ENCODE results near the gene MCC. TPM values are rescaled to one million over a fixed set of nuclear protein-coding genes. Genes with fewer than 3 reads are reported as not detected.
A peak's percentile ranks its signal among the peaks of the same experiment; 100 is the strongest.

Gene MCC
- total and polyA plus RNA-seq, 2 of the 4 experiments (the other 2 are of a cell fraction) = 5.0 to 20.6 TPM

DNA sequence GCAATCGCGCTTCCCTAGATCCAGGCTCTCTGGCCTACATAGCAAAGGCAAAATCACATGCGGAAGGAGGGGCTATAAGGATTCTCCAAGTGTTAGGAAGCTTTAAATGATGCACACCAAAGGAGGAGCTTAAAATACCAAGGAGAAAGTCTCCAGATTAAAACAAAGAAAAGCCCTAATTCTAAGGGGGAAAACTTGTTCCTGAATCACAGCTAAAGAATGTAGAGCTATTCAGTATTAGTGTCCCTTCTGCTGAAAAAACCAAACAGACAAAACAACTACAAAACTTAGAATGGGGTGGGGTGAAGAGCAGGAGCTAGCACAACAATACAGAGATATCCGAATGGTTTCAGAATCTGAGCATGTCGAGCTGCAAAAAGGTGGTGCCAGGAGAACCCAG, 297.9 kb downstream of the MCC start:
- intact Hi-C loops (cut with micrococcal nuclease) = no loop called here
- ChIA-PET CTCF (interaction anchor here (0.7 kb wide), 2 partner anchors 14 to 55 kb away, joined by 3 read pairs; no protein-coding TSS in a partner anchor), POLR2A (ENCODE audit: unreplicated experiment) (no interaction called here)
- Histone ChIP-seq H2BK15ac (ENCODE audit: low read depth, low read length) (peak overlapping the region; percentile 29; the same call in 1 of the 3 replicates), H4K5ac (ENCODE audit: low read depth, low read length) (no peak overlapping the region), H2BK20ac (ENCODE audit: low read depth, low read length) (no peak overlapping the region; the same call in none of the 2 replicates), H3K14ac (replicated peaks; ENCODE audit: low read depth, low read length) (peak overlapping the region; percentile 30; the same call in 1 of the 2 replicates), H3K4me2 (ENCODE audit: low read depth, low read length) (no peak overlapping the region), H2AFZ (replicated peaks; ENCODE audit: low read length, poor library complexity) (peak overlapping the region; percentile 37), H3K4me1 (ENCODE audit: control insufficient read depth, insufficient read depth, low read length) (peaks cover 2% of the 10 kb centered on the region; the same call in 1 of the 2 replicates), H3K56ac (ENCODE audit: extremely low read depth, insufficient read depth, low read length) (no peak overlapping the region), H3K79me1 (ENCODE audit: low read depth in 1 of 2, low read length in 2 of 2) (peaks cover 14 to 19% of the 10 kb centered on the region in 2 experiments; a peak in 3 of 4 replicates), H2AK9ac (replicated peaks; ENCODE audit: low read depth, low read length, poor library complexity) (no peak overlapping the region), H3K23ac (ENCODE audit: low read depth, low read length) (no peak overlapping the region), H3K27me3 (ENCODE audit: control insufficient read depth, insufficient read depth, low read length) (no peaks in the 10 kb centered on the region), H4K91ac (ENCODE audit: insufficient read depth, low read depth, low read length) (peak overlapping the region; percentile 48; the same call in 1 of the 2 replicates), H3K27ac (ENCODE audit: insufficient read depth, low read length) (no peak overlapping the region), H4K20me1 (ENCODE audit: insufficient read depth, low read length) (peaks cover 10% of the 10 kb centered on the region), H3K9me1 (ENCODE audit: insufficient read depth, low read length) (peaks cover 10% of the 10 kb centered on the region; the same call in 1 of the 2 replicates), H3K36me3 (ENCODE audit: control insufficient read depth, insufficient read depth, low read length) (peaks cover 2% of the 10 kb centered on the region; the same call in 1 of the 2 replicates), H2BK120ac (ENCODE audit: low read depth, low read length) (peak overlapping the region; percentile 39), H3K18ac (ENCODE audit: low read depth, low read length) (no peak overlapping the region), H3K9ac (ENCODE audit: low read depth, low read length) (no peak overlapping the region), H2AK5ac (ENCODE audit: low read depth, low read length) (no peak overlapping the region), H4K8ac (ENCODE audit: low read depth in 2 of 2, low read length in 2 of 2) (0 out of 4 replicates have a peak overlapping the region, but pooled peaks of 1 of the 2 experiments have one; percentile 34), H3K9me3 (ENCODE audit: control insufficient read depth, insufficient read depth, low read length) (peaks cover 5% of the 10 kb centered on the region), H3K4ac (ENCODE audit: low read depth, low read length) (peak overlapping the region; percentile 83; the same call in 1 of the 2 replicates), H2BK5ac (ENCODE audit: low read depth, low read length, poor library complexity, severe bottlenecking) (no peak overlapping the region), H3K4me3 (ENCODE audit: insufficient read depth, low read depth, low read length) (no peak overlapping the region)
- TF ChIP-seq, protein P1, sequence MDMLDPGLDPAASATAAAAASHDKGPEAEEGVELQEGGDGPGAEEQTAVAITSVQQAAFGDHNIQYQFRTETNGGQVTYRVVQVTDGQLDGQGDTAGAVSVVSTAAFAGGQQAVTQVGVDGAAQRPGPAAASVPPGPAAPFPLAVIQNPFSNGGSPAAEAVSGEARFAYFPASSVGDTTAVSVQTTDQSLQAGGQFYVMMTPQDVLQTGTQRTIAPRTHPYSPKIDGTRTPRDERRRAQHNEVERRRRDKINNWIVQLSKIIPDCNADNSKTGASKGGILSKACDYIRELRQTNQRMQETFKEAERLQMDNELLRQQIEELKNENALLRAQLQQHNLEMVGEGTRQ (IDR thresholded peaks at IDR 0.05; ENCODE audit: low read depth, low read length) = no peak
- TF ChIP-seq, protein P2, sequence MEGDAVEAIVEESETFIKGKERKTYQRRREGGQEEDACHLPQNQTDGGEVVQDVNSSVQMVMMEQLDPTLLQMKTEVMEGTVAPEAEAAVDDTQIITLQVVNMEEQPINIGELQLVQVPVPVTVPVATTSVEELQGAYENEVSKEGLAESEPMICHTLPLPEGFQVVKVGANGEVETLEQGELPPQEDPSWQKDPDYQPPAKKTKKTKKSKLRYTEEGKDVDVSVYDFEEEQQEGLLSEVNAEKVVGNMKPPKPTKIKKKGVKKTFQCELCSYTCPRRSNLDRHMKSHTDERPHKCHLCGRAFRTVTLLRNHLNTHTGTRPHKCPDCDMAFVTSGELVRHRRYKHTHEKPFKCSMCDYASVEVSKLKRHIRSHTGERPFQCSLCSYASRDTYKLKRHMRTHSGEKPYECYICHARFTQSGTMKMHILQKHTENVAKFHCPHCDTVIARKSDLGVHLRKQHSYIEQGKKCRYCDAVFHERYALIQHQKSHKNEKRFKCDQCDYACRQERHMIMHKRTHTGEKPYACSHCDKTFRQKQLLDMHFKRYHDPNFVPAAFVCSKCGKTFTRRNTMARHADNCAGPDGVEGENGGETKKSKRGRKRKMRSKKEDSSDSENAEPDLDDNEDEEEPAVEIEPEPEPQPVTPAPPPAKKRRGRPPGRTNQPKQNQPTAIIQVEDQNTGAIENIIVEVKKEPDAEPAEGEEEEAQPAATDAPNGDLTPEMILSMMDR (conservative IDR thresholded peaks at IDR 0.05; ENCODE audit: low read depth, low read length) = no peak
- DNase-seq (peak; percentile 40), ATAC-seq (ENCODE audit: low read depth) (peak; percentile 78)
- in situ Hi-C loops (cut with MboI; ENCODE audit: low sequenced_read_pairs) = no loop called here
- no TSS peak for BruUV-seq (replicated peaks)
- dilution Hi-C loops (cut with HindIII; ENCODE audit: low sequenced_read_pairs, unreplicated experiment) = no loop called here
- WGBS, 2 experiments (ENCODE audit: extremely low coverage in 2 of 2, insufficient read length in 1 of 2) = 95% methylated on average over 4 of the region's 5 CpGs; no CpG with 5 or more reads in 1 of the 2 experiments
